GM15510 (cell line): Measurements from ENCODE around the gene MTFR2.

ENCODE experiments used
- POLR2A ChIP-seq: IDR thresholded peaks from 3 replicates; pipeline ENCODE4 v1.6.1; 2011; ENCODE audit warnings: borderline replicate concordance; ENCODE audit not compliant: insufficient read length; ENCODE audit errors: extremely low read depth

The MTFR2 gene

DNA sequence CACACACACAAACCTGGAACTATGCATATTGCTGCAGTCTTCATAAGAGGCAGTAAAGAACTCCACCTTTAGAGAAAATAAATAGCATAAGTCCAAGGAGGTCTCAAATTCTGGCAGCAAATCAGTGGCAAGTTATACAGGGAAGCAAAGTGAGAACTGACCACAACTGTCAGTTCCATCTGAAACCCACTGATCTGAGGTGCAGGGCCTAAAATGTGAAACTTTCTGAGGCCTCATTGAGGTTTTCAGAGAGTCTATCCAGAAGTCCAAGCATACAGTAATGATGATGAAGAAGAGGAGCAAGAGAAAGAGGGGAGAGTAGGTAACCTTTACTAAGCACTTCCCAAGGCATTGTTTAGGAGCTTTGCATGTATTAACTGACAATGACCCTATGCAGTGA is 36.3 kb downstream of the MTFR2 start:
- no peak for TF ChIP-seq POLR2A

DNA sequence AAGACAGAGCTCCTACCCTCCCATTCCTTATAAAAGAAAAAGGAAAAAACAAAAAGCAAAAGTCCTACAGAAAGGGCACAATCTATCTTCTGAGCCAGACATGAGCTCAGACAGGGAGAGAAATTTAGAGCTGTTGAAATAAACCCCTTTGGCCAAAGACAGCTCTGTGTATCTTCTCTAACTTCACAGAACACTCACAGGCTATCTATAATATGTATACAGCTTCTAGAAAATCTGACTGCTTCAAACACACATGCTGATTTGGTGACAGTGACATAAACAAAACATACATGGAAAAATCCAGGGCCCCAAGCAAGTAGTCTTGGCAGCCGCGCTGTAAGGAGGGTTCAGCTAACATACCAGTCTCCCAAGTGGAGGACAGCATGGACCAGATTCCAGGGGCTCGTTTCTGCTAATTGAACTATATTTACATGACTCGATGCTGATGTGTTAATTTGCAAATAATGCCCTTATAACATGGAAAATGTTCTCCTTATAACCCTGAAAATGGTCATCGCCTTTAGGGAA is 37.0 kb downstream of the MTFR2 start:
- no peak for TF ChIP-seq POLR2A

DNA sequence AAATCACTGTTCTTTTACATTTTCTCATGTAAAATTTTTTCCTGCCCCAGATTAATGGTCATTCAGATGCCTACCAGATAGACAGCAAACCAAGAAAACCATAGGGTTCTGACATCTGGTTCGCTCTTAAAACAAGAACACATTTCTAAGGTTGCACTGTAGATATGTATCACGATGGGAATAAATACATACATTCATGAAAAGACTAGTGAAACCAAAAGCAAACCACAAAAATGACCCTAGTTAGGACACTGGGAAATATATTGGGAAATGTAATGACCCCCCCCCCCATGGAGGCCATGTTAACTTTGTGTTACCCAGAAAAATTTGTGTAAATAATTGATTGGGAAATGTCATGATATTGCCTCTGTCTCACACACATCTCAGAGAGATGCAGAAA is 37.5 kb downstream of the MTFR2 start:
- TF ChIP-seq POLR2A = no peak

DNA sequence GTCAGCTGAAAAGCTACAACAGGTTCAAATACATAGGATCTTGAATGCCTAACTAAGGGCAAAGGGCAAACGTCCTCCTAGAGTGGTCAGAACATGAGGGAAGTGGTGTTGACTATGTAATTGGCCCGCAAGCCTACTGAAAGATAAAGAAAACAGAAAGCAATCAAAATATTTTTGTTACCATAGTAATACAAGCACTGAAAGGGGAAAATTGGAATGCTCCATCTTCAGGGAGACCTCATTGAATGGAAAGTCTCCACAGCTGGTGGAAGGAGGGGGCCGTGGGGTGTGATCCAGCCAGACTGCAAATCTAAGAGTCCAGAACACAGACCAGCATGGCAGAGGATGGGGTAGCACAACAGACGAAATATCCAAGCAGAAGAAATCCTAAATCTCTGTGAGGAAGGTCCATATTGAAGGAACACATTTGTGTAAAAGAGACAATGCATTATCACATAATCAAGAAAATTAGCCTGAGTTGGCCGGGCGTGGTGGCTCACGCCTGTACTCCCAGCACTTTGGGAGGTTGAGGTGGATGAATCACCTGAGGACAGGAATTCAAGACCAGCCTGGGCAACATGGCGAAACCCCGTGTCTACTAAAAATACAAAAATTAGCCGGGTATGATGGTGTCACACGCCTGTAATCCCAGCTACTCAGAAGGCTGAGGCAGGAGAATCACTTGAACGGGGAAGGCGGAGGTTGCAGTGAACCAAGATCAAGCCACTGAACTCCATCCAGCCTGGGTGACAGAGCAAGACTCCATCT is 39.5 kb downstream of the MTFR2 start:
- TF ChIP-seq POLR2A = no peak

DNA sequence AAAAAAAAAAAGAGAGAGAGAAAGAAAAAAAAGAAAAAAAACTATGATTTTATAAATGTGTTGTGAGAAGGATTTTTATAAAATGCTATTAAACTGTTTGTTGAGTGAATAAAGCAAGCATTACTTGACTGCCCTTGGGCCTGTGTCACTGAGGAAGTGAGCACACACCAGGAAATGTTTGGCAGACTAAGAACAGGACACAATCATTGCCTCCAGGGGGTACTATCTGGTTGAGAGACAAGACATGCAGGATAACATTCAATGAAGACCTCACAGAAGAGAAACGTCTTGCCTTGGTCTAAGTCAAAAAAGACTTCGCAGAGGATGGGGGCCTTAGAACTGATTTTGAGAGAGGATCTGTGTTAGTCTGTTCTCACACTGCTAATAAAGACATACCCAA is 40.6 kb downstream of the MTFR2 start:
- TF ChIP-seq POLR2A = no peak

DNA sequence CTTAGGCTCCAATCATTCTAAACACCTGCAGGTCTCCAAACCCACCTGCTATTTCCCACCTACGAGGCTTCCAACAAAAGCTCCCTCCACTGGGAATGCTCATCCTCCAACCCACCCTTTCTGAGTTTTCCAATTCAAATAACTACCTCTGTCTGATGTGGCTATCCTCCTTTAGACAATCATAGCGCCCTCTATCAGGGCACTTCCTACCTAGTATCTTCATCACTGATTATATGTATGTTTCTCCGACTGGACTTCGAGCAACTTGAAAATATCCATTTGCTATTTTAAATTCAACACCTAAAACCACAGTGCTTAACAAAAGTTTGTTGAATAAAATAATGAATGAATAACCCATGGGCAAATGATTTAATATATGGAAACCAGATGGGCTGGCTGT is 41.3 kb downstream of the MTFR2 start:
- no peak for TF ChIP-seq POLR2A

DNA sequence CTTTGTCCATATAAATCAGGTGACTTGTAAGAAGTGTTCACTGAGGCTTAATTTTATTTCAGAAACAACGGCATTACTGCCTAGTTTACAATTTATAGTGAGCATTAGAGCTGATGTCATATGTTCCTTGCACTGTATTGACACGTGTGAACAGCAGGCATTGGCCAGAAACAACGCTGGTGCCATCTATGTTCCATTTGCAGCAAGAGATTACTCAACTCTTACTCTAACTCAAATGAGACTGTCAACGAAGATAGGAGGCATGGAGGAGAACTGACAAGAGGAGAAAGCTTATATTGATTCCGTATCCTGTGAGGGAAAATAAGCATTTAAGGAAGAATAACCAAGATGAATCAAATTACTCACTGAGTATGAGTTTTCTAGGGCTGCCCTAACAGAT is 48.4 kb downstream of the MTFR2 start:
- no peak for TF ChIP-seq POLR2A

DNA sequence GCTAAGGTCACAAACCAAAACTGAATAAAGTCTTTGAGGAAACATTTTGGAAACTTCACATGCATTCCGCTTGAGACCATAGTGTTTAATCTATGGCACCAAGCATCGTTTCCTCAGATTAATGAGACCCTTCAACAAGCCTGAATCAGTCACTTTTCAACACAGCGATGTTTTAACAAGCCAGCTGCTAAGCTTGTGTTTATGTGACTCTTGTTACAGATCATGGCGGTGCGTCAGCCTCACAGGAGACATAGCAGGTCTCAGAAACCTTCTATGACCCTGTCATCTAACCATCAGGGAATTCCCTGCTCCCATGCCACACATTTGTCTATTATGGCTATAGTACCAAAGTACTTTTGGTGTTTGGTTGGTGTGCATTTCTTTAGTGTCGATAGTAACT is 57.2 kb downstream of the MTFR2 start:
- TF ChIP-seq POLR2A = no peak

DNA sequence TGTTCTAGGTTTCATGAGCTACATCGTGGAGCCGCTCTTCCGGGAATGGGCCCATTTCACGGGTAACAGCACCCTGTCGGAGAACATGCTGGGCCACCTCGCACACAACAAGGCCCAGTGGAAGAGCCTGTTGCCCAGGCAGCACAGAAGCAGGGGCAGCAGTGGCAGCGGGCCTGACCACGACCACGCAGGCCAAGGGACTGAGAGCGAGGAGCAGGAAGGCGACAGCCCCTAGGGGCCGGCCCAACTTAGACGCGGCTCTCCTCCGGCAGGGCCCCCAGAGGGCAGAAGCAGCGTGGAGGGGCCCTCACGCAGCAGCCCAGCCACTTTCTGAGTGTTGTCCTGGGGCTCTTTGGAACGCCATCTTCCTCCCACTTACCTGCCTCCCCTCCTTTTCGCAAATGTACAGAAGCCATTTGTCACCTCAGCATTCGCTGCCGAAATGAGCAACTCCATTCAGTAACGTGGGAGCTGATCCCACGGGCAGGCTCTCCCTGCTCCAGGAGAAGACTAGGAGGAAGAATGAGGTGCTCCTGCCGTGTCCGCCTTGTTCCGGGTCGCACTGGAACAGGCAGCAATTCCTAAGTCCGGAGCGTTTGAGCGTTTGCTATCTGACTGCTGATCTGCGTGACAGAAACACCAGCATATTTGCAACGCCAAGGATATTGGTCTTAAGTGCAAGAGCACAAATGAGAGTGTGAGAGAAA is 58.4 kb downstream of the MTFR2 start:
- no peak for TF ChIP-seq POLR2A

DNA sequence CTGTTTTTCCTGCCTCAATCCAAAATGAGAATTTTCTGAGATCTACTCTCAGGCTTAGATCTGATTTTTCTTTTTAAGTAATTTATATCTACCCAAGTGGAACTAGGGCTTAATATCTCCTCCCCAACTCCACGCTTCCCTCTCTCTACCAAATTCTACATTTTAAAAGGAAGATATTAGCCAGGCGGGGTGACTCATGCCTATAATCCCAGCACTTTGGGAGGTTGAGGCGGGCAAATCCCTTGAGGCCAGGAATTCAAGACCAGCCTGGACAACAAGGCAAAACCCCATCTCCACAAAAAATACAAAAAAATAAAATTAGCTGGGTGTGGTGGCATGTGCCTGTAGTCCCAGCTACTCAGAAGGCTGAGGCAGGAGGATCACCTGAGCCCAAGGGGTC is 61.0 kb downstream of the MTFR2 start:
- no peak for TF ChIP-seq POLR2A

DNA sequence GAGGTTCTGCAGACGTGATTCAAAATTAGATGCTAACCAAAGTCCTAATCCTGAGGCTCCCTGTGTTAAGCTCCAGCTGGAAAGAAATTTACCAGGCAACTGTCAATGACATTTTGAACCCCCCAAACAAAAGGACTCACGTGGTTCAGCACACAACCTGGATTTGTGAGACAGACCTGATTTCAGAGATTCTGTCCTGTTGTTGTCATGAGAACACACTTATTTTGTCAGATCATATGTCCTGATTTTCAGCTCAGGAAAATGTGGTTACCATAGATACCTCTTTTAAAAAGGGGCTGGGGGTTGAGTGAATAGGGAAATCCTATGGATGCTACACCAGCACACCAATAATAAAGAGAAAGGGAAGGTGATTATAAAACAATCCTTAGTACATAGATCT is 61.6 kb downstream of the MTFR2 start:
- TF ChIP-seq POLR2A = no peak

DNA sequence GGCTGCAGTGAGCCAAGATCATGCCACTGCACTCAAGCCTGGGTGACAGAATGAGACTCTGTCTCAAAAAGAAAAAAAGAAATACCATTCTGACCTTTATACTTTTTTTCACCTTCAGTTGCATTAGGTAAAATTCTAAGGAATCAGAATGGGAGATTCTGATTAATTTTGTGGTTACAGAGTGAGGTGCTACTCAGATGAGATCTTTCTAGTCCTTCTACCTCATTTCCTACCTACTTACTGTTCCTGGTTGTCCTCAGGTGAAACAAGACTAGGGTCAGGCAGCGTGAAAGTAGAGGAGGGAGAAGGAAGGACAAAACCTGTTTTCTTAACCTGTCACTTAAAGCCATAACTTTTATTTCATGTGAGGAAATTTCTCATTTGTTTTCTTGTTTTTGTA is 63.7 kb downstream of the MTFR2 start:
- TF ChIP-seq POLR2A = no peak

DNA sequence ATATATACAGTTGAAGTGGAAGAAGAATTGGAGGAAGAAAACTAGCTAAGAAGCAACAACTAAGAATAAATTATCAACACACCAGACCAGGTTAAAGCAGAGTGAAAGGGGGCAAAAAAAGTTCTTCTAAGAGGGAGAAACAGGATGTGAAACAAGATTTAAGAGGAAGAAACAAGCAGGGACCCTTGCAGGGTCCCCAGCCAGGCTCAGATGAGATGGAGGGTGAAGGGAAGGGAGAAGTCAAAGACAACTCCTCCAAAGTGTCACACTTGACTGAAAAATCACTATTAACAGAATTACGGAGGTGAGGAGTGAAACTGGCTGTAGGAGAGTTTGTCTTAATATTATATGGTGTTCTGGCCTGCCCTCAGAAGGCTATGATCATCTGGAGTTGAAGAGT is 65.4 kb downstream of the MTFR2 start:
- no peak for TF ChIP-seq POLR2A

DNA sequence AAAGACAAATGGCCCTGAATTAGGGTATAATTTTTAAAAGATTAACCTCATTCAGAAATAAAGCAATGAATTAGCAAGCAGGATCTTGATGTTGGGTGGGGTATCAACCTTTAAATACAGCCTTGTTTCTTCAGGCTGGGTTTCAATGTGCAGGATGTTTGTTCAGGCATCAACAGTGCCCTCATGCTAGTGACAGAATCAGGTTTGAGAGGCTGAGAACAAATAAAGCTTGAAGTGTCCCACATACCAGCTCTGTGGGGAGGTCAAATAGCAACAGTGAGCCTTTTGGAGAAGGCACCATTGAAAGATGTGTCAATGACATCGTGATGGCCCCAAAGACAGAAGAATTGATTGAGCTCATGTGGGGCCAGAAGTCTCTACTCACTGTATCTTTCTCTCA is 68.2 kb downstream of the MTFR2 start:
- no peak for TF ChIP-seq POLR2A

DNA sequence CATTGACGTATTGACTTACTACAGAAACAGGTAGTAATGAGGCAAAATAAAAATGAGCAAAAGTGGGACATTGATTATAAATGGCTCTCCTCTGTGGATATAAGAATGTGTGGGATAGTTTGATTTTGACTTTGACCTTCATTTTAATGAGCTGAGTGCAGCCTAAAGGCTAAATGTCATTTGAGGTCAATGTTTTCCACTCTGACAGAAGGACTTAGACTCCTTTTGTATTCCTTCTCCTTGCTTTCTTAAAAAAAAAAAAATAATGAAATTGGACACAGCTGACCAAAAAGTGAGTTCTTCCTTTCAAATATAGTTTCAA is 68.6 kb downstream of the MTFR2 start:
- TF ChIP-seq POLR2A = no peak
